ENCODE data around the gene ETV3. TPM values are rescaled to one million over a fixed set of nuclear protein-coding genes. Genes with fewer than 3 reads are reported as not detected.

Gene ETV3
- total RNA-seq, 1 donor from 2014 or later = 52.4 TPM

DNA sequence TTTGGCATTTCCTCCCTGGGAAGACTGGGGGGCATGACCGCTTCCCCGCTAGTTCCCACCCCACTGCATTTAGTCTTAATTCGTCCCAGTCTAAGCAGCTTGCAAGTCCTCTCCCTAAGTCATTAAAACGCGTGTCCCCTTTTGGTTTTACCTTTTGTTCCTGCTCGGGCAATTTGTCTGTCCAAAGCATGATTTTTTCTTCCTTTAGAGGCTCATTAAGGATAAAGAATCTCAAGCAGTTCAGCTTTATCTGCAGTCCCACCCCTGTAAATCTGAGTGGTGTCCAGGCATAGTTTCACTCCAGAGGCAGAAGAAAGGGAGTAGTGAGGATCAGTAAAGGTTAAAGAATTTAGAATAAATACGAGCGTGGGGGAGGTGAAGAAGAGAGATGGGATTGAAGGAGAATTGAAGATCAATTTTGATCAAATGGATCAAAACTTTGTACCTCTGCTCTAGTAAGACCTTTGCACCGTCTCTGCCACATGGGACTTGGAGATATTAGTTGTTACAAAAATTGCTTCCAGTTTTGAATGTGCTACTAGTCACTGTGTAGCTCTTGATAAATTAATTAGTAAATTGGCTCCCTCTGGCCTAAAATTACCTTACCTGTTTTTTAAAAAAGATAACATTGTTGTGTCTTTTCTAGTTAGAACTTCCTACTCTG lies 989 bp upstream of the ETV3 start:
- no peak for DNase-seq (ENCODE audit: low spot score)

DNA sequence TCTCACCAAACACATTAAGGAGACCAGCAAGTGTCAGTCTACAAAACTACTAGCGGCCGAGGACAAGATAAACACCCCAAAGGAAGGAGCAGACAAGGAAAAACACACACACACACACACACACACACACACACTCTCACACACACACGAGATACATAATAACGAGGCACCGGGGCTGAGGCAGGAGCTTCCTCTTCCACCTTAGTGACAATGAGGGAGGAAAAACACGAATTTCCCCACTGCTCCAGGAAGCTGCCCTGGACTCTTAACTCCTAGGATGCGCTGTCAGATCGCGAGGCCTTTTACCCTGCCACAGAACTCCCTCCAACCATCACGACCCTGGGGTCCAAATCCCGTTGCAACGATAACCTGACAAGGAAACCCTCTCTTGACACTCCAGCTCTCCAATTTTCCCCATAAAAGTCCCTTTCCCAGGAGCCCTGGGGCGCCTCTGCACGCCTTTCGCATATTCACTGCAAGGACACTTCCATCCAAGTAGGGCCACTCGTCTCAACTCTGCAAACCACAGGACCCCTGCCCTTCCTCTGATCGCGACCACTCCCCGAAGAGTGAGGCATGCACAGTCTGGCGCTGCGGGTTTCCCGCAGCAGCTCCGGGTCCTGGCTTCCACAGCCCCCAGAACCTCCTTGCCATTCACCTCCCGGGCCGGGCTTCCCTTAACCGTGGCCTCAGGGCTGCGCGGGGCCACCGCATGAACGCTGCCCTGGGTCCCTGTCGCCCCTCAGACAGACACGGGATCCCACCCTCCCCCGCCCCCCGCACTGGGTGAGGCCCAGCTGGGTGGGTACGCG lies 581 bp downstream of the ETV3 start:
- no peak for DNase-seq (ENCODE audit: low spot score)

DNA sequence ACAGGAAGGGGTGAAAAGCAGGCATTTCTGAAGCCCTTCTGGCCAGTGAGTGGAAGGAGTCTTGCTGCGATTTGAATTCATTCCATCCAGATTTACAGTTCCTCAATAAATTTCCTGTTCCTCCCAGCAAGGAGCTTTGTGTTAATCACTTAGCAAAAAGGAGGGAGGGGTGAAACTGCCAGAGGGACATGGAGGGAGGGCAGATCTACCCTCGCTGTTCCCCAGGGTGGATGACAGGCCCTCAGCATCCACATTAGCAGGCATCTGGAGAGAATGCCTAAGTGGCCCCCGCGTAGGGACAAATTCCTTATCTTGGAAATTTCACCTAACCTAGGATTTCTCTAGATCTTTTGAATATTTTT lies 1.2 kb downstream of the ETV3 start:
- no peak for DNase-seq (ENCODE audit: low spot score)

DNA sequence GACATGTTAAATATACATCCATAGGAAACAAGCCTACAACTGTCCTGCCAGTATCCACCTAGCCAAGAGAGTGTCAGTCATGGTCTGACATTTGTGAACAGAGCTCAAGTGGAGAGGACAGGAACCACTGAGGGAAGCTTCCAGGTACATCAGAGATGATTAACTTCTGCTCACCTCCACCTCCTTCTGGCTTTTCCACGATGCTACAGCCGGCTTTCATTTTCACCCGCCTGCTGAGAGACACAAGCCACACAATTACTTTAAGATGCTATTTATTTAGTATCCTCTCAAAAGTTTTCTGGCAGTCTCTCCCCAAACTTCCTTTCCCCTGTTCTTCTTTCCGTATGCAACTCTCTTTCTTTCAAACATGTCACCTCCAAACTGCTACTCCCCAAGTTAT lies 2.1 kb downstream of the ETV3 start:
- no peak for DNase-seq (ENCODE audit: low spot score)

DNA sequence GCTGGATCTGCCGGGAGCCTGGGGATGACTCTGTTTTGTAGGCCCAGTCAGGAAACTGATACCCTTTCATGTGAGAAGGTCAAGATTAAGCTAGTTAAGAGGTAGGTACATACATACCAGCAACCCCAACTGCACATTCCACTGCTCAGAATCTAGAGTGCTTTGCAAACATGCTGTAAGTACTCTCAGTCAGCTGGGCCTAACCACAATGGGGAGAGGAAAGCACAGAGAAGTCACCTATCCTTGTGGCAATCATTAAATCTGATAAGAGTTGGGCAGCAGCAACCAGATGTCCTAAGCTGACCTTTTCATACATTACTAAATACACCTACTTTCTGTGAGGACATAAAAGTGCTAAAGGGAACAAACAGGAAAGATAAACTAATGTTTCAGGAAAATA lies 2.5 kb downstream of the ETV3 start:
- DNase-seq (ENCODE audit: low spot score) = no peak

DNA sequence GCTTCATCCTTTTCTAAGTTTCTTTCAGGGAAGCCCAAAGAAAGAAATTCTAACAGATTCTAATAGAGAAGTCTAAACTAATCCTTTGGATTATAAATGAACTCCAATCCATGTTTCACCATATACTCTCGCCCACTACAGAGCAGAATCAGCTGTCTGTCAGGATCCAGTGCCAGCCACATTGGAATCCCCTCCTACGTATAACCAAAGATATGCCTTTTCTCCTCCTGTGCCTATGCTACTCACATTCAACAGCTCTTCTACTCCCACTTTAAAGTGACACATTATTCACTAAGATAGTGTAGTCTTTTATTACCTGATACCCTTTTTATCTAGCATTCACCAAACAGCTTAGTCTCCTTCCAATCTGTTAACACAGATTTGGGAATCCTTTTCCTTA lies 3.1 kb downstream of the ETV3 start:
- DNase-seq (ENCODE audit: low spot score) = no peak

DNA sequence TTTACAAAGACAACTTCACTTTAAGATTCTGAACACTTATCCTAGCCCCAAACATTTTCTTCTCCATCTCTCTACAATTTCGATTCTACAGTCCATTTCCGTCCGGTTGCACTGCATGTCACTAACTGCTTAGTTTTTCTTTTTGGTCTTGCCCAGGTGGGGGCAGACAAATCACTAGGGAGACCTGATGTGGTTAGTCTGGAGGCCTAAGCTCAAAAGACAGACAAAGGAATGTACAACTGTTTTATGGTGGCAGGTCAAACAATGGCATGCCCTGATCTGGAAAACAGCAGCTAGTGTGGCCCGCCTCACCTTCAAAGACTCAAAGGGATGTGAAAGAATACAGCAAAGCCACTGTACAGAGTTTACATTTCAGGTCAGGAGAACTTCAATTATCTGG lies 3.8 kb downstream of the ETV3 start:
- no peak for DNase-seq (ENCODE audit: low spot score)

DNA sequence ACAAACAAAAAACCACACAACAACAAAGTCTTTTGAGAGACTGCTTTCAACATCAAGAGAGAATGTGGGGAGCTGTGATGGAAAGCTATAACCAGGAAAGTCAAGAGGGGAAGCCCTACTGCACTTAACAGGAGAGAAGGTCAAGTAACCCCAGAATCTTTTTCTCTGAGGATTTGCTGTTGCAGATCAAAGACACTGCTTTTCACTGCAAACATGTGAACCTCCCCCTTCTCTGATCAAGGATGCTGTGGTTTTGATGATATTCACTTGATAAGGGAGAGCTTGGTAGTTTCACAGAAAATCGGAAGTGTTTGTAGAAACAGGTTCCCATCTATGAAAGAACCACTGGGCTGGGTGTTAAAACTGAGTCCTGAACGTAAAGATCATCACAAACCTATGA lies 4.8 kb downstream of the ETV3 start:
- no peak for DNase-seq (ENCODE audit: low spot score)

DNA sequence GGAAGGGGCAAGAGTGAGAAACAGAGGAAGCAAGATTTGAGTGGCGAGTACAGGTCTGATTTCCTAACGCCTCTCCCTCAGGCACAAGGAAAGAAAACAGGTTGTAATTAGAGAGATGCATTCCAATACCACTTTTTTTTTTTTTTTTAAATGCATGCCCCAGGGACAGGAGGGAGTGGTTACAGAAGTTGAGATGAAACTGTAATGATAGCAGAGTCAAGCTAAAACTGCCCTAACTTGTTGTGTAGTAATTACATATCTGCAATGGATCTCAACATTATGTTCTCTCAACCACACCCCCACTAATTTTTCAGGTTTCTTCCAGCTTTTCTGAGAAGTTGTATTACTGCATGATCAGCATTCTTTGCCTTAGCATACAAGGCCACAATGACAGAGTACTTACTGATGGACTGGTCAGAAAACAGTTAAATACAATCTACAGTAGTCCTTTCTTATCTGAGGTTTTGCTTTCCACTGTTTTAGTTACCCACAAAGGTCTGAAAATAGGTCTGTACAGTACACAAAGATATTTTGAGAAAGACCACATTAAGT lies 5.5 kb downstream of the ETV3 start:
- no peak for DNase-seq (ENCODE audit: low spot score)

DNA sequence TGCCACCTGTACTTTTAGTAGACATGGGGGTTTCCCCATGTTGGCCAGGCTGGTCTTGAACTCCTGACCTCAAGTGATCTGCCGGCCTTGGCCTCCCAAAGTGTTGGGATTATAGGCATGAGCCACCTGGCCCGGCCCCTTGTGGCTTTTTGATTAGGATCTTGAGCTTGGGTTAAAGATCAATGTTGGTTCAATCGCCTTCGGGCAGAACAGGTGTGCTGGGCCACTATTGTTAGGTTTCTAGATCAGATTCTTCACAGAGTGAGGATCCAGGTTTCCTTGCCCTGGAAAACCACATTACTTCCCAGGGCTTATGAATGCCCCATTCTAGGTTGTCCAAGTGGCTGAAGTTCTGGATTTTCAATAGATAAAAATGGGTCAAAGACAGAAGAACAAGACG lies 6.1 kb downstream of the ETV3 start:
- no peak for DNase-seq (ENCODE audit: low spot score)

DNA sequence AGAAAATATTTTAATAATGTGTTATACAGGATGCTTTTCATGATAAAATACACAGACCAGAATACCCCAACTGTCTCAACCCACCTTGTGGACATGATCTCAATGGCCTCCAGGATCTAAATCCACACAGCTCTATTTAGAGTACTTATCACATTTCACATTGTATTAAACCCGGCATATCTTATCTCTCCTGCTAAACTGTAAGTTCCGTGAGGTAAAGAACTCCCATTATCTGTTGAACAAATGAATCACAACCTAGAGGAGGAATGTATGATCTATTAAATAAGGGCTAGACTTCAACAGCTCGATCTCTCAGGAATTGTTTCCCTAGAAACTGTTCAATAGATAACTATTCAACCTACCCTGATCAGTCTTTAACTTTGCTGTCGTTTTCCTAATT lies 6.9 kb downstream of the ETV3 start:
- DNase-seq (ENCODE audit: low spot score) = no peak

DNA sequence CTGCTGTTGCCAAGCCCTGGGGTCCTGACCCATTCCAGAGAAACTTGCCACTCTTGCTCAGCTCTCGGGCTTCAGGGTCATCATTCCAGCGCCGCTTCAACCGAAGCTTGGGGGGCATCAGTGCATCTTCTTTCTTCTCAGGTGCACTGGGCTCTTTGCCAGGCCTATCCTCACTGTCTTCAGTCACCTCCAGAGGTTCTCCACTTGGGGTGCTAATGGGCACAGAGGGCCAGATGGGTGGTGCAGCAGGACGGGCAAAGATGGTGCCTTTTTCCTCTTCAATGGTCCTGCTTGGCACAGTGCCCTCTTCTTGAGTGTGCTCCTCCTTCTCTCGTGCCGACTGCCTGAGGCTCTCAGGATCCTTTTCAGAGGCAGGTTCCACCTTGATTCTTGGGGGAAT lies 13.3 kb downstream of the ETV3 start:
- DNase-seq (ENCODE audit: low spot score) = no peak

DNA sequence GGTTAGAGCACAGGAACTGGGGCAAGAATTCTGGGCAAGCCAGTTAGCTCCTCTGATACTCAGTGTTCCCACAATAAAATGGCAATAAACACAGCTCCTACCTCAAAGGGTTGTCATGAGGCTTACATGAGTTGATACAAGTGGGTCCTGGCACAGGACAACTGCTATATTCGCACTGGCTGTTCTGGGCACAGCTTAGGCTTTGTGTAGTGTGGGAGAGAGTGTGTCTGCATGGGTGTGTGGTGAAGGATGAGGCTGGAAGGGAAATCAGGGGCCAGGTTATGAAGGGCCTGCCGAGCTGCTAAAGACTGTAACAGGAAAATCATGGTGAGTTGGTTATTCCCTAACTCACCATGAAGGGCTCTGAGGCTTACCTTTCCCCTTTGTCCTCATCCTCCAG lies 18.7 kb downstream of the ETV3 start:
- DNase-seq (ENCODE audit: low spot score) = no peak

DNA sequence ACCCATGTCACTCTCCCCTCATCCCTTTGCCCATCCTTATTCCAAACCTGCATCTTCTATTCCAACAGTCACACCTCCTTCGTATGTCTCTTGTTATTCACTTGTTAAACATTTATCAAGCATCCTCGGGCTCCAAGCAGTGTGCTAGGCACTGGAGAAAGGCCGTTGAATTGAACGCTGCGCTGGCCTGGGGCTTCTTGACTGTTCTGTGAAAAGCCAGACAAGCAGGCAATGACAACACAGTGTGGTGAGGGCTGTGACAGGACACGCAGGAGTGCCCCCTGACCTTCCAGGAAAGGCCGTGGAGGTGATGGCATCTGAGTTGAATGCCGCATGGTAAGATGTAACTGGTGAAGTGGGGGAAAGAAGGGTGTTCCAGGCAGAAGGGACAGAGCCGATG lies 19.2 kb downstream of the ETV3 start:
- DNase-seq (ENCODE audit: low spot score) = no peak

DNA sequence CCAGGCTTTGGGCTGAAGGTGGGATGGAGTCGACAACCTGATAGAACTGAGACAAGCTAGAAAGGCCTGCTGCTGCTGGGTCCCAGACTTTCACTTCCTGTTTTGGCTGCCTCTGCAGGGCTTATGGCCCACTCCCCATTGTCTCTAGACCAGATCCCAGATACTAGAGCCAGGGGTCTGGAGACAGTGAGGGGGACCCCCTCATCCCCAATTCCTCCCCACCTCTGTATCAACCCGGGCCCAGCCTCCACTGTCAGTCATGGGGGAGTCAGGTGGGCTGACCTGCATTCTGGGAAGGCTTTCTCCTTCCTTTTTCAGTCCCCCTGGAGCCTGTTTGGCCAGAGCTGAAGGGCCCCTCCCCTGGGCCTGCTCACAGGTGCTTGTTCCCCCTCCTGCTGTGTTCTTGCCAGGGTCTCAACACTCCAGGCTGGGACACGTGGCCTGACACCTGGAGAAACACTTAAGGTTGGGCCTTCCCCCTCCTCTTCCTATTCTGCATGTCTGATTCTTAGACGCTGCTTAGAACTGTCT lies 20.6 kb downstream of the ETV3 start:
- no peak for DNase-seq (ENCODE audit: low spot score)

DNA sequence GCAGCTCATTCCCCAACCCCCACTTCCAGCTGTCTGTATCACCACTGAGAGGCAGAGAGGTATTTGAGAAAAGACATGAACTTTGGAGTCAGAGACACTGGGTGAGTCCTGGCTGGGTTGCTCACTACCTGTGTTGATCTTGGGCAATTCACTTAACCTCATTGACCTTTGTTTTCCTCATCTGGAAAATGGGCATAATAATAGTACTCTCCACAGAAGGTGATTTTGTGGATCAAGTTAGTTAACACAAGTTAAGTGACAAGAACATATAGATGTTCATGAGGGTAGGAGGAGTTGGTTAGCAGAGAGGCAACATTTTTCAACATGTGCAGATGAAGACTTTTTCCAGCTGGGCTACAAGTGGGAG lies 21.5 kb downstream of the ETV3 start:
- DNase-seq (ENCODE audit: low spot score) = no peak

DNA sequence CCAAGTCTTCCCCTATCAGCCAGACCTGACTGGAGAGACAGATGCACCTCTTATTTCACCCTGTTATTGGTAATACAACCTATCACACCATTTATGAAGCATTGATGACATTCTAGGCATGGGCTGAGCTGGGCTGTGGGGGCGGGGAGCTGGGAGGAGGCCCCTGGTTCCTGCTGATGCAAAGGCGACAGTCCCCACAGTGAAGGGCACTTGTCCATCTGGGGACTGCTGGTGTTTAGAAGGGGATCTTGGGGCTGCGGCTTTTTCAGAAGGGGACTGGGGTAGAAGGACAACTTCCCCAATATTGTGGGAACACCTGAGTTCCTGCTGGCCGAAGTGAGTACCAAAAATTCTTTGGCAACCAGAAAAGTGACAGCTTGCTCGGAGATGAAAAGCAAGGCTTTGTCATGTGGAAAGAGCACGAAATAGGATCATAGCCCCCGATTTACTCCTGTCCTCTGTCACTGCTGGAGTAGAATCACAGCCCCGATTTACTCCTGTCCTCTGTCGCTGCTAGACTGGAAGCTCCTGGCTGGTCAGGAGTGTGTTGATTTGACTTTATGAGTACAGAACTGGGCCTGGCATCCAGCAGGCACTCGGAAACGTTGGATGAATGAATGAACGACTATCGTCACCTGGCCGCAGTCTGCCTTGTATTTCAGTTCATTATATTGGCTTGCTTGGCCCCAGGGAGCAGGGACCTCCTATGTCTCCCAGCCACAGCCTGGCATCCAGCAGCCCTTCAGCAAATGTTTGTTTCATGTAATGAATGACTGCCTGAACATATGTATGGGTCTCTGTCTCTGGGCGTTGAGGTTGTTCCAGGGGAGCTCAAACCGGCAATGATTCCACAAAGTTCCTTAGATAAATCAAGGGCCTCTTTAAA lies 22.1 kb downstream of the ETV3 start:
- no peak for DNase-seq (ENCODE audit: low spot score)

DNA sequence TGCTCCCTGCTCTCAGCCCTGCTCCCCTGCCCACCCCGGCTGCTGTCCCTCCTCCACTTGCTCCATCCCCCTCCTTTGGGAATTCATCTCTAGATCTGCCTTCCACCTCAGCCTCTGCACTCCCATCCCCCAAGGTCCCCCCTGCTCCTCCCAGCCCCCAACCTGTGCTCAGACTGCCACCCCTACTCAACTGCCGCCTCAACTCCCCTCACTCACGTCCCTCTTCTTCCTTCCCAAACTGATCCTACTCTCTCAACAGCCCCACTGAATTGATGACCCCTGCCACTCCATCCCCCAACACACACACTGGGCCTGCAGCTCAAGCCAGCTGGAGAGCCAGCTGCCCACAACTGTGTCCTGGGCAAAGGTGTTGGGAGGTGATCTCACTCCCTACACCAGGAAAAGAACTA lies 22.8 kb downstream of the ETV3 start:
- DNase-seq (ENCODE audit: low spot score) = no peak

DNA sequence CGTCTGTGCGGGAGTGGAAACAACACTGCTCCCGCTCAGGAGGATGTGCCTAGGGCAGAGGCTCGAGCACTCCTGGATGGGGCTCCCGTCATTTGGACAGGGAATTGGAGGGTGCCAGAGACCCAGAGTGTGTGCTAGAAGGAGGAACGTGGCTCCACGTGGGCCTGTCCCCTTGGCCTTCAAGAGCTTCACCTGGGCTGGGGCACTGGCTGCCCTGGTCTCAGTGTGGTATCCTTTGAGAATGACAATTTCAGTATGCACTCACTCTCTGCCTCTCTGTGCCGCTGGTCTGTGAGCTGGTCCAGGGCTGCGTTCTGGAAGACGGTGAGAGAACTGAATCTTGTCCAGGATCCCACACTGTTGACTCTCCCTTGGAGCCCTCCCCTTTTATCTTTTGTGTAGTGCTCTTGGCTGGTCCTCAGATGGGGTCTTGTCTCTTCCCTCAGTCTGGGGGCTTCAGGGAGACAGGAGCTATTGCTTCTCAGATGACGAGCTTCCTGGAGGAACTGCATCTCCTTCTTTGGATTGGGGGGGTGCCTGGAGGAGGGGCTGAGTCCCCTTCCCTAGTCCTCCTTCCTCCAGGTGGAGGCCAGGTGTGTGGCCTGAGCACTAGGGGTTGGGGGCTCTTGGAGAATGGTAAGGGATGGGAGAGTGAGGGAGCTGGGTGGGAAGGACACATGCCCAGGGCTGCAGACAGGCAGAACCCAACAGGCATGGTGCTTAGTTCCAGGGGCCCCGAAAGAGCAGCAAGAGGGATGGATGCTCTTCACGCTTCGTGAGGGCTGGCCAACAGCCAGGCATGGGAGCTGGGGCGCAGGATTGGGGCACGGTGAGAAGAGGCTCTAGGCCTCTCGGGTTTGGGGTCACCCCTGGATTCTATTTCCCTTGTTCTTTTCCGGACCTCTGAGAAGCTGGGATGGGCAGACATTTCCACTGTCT lies 23.7 kb downstream of the ETV3 start:
- no peak for DNase-seq (ENCODE audit: low spot score)

DNA sequence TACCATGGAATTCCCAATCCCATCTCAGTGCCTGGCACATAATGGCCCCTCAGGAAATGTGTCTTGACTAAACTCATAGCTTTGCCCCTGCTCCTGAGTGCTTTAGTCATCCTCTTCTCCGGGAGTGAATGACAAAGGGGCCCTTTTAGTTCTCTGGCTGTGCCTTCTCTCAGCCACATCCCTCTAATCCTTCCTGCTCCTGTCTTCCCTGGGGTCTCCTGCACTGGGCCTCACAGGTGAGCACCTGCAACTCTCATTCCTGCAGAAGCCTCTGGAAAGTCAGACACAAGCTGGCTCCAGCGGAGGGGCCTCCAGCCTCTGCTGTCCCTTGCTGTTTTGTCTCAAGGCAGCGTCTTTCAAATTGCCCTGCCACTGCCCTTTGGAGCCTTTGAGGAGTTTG lies 24.6 kb downstream of the ETV3 start:
- DNase-seq (ENCODE audit: low spot score) = no peak

DNA sequence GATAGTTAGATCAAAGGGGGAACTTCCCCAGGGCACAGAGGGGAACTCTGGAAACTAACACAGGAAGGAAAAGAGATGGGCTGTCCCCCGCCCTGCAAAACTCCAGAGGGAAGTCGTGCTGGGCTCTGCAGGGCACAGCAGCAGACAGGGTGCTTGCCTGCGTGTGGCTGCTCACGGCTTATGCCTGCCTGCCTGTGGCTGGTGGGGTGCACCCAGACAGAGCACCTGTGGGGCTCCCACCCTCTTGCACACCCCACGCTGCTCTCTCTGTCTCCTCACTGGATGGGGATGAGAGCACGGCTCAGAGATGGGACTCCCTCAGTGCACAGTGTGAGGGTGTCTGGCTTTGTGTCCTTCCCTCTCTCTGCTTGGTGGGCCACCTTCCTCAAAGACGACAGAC lies 25.1 kb downstream of the ETV3 start:
- no peak for DNase-seq (ENCODE audit: low spot score)

Data from ureter (tissue), 1 donor.